ENCODE measurements around the gene HMGCR.

Gene HMGCR

DNA sequence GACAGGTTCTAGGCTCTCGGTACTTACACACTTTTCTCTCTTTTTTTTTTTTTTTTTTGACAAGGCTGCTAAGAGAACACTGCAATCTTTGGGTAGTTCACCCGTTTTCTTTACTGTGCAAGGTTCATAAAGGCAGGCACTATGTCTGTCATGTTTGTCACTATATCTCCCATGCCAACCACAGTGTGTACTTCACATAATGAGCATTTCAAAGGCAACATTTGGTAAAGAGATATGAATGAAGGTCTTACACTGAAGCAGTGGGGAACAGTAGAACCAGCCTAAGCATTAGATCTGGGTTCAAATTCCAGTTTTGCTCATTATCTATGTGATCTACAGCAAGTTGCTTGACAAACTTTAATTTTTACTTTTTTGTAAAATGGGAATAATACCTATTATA lies 1.5 kb upstream of the HMGCR start:
- no peak for DNase-seq (ENCODE audit: insufficient read length, low spot score)
- FAIRE-seq = no peak

DNA sequence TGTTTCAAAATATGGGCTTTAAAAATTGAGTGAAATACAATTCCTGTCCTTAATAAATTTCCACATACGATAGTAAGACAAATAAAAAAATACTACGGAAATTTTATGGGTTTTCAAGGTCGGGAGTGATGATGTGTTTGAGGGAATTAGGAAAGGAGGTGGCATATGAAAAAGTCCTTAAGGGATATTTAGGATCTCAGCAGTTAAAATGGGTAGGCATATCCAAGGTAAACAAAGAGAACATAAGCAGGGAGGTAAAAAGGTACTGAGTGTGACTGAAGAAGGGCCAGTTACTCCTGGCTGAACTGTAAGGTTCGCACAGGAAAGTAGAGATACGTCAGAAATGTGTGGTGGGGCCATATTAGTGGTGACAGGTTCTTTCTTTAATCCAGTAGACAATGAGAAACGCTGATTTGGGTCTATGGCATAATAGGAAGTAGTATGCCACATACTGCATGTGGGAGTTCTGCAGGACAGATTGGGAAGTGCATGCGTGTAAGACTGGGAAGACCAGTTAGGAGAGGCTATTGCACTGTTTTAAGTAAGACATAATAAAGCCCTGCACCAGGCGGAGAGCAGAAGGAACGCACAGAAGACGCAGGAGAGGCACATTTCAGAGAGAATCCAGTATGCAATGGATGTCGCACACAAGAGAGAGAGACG lies 937 bp upstream of the HMGCR start:
- DNase-seq (ENCODE audit: insufficient read length, low spot score) = no peak
- FAIRE-seq = no peak
- TF ChIP-seq, protein P1, sequence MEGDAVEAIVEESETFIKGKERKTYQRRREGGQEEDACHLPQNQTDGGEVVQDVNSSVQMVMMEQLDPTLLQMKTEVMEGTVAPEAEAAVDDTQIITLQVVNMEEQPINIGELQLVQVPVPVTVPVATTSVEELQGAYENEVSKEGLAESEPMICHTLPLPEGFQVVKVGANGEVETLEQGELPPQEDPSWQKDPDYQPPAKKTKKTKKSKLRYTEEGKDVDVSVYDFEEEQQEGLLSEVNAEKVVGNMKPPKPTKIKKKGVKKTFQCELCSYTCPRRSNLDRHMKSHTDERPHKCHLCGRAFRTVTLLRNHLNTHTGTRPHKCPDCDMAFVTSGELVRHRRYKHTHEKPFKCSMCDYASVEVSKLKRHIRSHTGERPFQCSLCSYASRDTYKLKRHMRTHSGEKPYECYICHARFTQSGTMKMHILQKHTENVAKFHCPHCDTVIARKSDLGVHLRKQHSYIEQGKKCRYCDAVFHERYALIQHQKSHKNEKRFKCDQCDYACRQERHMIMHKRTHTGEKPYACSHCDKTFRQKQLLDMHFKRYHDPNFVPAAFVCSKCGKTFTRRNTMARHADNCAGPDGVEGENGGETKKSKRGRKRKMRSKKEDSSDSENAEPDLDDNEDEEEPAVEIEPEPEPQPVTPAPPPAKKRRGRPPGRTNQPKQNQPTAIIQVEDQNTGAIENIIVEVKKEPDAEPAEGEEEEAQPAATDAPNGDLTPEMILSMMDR (IDR thresholded peaks at IDR 0.05; ENCODE audit: insufficient read depth, missing control alignments) = no peak

More for the DNA sequence above, 1.5 kb upstream of the HMGCR start:
- TF ChIP-seq, protein P1 (IDR thresholded peaks at IDR 0.05; ENCODE audit: insufficient read depth, missing control alignments) = no peak

DNA sequence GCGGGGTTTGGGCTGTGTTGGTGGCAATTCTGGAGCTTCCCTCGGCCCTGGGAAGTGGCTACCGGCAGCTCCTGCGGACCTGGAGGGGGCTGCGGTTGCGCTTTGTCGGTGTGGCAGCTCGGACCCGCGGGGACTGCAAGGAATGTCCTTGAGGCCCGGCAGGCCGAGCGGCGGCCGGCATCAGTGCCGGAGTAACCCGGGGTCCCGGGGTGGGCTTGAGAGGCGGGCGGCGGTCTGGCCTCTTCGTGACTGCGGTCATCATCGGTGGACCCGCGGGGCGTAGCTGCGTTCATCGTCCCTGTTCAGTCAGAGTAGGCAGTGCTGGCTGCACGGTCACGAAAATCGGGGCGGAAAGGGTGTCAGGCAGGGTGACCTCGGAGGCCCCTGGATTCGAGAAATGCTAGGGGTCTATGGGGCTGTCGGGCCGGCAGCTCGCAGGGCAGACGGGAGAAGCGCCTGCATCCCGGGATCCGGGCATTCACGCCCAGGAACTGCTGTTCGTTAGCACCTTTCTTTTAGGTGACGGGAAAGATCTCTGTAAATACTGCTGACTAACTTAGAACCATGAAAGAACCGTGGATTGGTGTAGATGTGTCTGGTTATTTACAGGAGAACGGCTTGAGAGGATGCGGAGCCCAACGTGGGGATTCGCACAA lies 474 bp downstream of the HMGCR start:
- DNase-seq (ENCODE audit: insufficient read length, low spot score) (no peak), FAIRE-seq (no peak)
- TF ChIP-seq, protein P1 (IDR thresholded peaks at IDR 0.05; ENCODE audit: insufficient read depth, missing control alignments) = no peak

DNA sequence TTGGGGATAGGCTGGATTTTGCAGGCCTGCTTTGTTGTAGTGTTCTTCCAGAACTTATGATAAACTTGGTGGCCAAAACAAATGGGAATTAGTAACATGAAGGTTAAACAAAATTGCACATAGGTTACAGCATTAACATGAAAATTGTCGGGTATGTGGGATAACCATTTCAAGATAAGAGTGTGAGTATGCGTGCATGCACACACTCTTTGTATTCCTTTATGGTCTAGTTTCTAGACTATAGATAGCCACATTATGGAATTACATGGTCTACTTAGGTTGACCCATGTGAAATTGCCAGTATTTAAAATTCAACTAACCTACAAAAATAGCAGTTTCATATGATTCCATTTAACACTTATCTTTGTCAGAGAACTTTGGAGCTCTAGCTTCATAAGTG lies 1.4 kb downstream of the HMGCR start:
- no peak for FAIRE-seq
- TF ChIP-seq, protein P1 (IDR thresholded peaks at IDR 0.05; ENCODE audit: insufficient read depth, missing control alignments) = no peak
- DNase-seq (ENCODE audit: insufficient read length, low spot score) = no peak

DNA sequence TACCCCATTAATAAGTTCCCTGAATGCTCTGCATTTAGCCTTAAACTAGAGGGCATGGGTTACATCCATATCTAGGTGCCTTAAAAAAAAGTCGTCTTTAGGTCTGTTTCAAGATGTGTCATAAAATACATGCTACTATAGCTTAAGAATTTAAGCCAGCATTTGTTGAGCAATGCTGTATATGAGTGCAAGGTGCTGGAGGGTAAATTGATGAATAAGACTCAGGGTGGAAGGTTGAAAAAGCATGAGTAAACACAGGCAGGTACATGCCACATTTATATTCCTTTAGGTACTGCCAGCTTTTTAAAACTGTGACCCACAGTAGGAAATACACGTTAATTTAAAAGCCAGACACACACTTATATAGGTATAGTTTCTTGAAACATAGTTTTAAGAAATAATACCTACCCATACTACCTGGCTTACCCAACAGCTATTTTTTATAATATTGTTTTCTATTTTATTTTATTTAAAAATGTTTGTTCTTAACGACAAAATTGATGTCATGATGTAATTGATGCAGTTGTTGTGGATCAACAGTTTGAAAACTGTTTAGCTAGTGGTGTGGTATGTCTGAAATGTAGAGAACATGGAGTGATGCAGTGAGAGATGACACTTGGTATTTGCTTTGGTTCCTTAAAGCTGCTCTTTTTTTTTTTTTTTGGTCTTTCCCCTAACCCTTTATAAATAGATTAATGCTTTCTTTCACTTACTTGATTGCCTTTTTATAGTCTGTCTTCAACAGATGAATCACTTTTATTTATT lies 3.9 kb downstream of the HMGCR start:
- no peak for FAIRE-seq
- TF ChIP-seq, protein P1 (IDR thresholded peaks at IDR 0.05; ENCODE audit: insufficient read depth, missing control alignments) = no peak
- DNase-seq (ENCODE audit: insufficient read length, low spot score) = no peak

DNA sequence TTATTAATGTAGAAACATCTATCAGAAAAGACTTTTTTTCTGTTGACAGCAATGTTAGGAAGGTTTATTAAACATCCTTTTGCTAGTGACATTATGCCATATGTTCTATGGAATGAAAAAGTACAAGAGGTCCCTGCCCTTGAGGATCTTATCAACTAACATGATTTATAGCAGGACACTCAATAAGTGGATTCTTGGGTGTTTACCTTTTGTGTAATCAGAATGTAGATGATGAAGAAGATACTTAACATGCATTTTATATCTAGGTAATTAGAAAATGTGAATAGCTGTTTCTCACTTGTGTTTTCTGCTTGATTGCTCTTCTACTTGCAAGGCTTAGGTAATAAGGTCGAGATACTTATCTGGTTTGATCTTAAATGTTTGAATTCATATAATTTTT lies 4.9 kb downstream of the HMGCR start:
- TF ChIP-seq, protein P1 (IDR thresholded peaks at IDR 0.05; ENCODE audit: insufficient read depth, missing control alignments) = no peak
- DNase-seq (ENCODE audit: insufficient read length, low spot score) (no peak), FAIRE-seq (no peak)

Data from D721Med (cell line).